Loucy (cell line): ENCODE measurements around the gene ART4.

ENCODE experiments used
- H2AFZ ChIP-seq: fragments of 200-600 bp; sonication (generic); 2 replicates; pipeline ENCODE4 v1.6.0; 2016; ENCODE audit warnings: antibody characterized with exemption, mild to moderate bottlenecking, low read length, moderate library complexity
- H3F3A ChIP-seq: fragments of 200-600 bp; 2 replicates; pipeline ENCODE4 v1.6.0; 2016; ENCODE audit warnings: antibody characterized with exemption, low read depth, mild to moderate bottlenecking
- H3K27me3 ChIP-seq: fragments of 200-600 bp; sonication (generic); 2 replicates; pipeline ENCODE4 v1.6.1; 2014; ENCODE audit warnings: low read length, mild to moderate bottlenecking; ENCODE audit not compliant: insufficient read depth, poor library complexity, severe bottlenecking
- H3K36me3 ChIP-seq: fragments of 200-600 bp; sonication (generic); 2 replicates; pipeline ENCODE4 v1.6.1; 2016; ENCODE audit warnings: low read length; ENCODE audit not compliant: insufficient read depth
- H3K4me1 ChIP-seq: fragments of 200-600 bp; sonication (generic); 2 replicates; pipeline ENCODE4 v1.5.1; 2014; ENCODE audit warnings: low read length, mild to moderate bottlenecking; ENCODE audit not compliant: insufficient read depth, poor library complexity, severe bottlenecking
- H3K4me2 ChIP-seq: fragments of 200-600 bp; sonication (generic); 2 replicates; pipeline ENCODE4 v1.6.0; 2014; ENCODE audit warnings: antibody characterized with exemption, low read length, low read depth, mild to moderate bottlenecking; ENCODE audit not compliant: poor library complexity, severe bottlenecking
- H3K4me3 ChIP-seq: fragments of 200-600 bp; sonication (generic); 2 replicates; pipeline ENCODE4 v1.5.1; 2014; ENCODE audit warnings: low read length, mild to moderate bottlenecking, mixed read lengths; ENCODE audit not compliant: poor library complexity, severe bottlenecking
- H3K79me2 ChIP-seq: fragments of 200-600 bp; sonication (generic); 2 replicates; pipeline ENCODE4 v1.6.1; 2014; ENCODE audit warnings: low read length; ENCODE audit not compliant: insufficient read depth
- H3K9ac ChIP-seq: fragments of 200-600 bp; sonication (generic); 2 replicates; pipeline ENCODE4 v1.6.0; 2014; ENCODE audit warnings: mild to moderate bottlenecking, low read depth, low read length, moderate library complexity; ENCODE audit not compliant: poor library complexity, severe bottlenecking
- H3K9me2 ChIP-seq: fragments of 200-600 bp; sonication (generic); replicated peaks from 2 replicates; pipeline ENCODE4 v1.6.1; 2016; ENCODE audit warnings: low read depth, low read length, mixed read lengths
- H3K9me3 ChIP-seq: fragments of 200-600 bp; sonication (generic); 2 replicates; pipeline ENCODE4 v1.6.1; 2014; ENCODE audit warnings: mild to moderate bottlenecking, antibody characterized with exemption, low read length, low read depth; ENCODE audit not compliant: insufficient read depth
- H4K20me1 ChIP-seq: fragments of 200-600 bp; sonication (generic); 2 replicates; pipeline ENCODE4 v1.6.0; 2014; ENCODE audit warnings: antibody characterized with exemption, low read length, mild to moderate bottlenecking; ENCODE audit not compliant: insufficient read depth, poor library complexity, severe bottlenecking
- EZH2phosphoT487 ChIP-seq: fragments of 200-600 bp; IDR thresholded peaks from 2 replicates; pipeline ENCODE4 v1.6.1; 2018; ENCODE audit warnings: antibody characterized with exemption, mild to moderate bottlenecking, moderate library complexity, borderline replicate concordance
- TF ChIP-seq, protein P1 (sequence below): fragments of 200-600 bp; sonication (generic); conservative IDR thresholded peaks from 2 replicates; pipeline ENCODE4 v1.5.1; 2014; ENCODE audit warnings: mild to moderate bottlenecking, antibody characterized with exemption, low read length

ART4 gene

DNA sequence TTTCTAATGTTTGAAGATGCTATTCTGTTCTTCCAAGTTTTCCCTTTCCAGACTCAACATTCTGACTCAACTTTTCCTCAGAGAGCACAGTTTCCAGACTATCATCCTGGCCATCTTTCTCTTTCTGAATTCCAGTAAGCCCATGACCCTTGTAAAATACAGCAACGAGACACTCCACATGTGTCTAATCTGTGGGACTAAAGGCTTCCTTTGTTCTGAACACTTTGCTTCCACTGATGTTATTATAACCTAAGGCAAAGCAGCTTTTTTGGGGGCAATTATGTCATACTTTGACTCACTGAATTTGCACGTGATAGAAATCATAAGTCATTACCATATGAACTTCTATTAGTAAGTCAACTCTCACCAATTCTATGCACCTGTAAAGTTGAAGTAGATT, 6.3 kb upstream of the ART4 start:
- H3K4me1 ChIP-seq, result peaks cover 18% of the 10 kb centered on the region
- H3K27me3 ChIP-seq, result no peaks in the 10 kb centered on the region
- H3F3A ChIP-seq, result no peaks in the 10 kb centered on the region
- no peaks in the 10 kb centered on the region for H3K36me3 ChIP-seq
- no peaks in the 10 kb centered on the region for H4K20me1 ChIP-seq
- H3K9me3 ChIP-seq, result no peaks in the 10 kb centered on the region
- TF ChIP-seq, protein P1, sequence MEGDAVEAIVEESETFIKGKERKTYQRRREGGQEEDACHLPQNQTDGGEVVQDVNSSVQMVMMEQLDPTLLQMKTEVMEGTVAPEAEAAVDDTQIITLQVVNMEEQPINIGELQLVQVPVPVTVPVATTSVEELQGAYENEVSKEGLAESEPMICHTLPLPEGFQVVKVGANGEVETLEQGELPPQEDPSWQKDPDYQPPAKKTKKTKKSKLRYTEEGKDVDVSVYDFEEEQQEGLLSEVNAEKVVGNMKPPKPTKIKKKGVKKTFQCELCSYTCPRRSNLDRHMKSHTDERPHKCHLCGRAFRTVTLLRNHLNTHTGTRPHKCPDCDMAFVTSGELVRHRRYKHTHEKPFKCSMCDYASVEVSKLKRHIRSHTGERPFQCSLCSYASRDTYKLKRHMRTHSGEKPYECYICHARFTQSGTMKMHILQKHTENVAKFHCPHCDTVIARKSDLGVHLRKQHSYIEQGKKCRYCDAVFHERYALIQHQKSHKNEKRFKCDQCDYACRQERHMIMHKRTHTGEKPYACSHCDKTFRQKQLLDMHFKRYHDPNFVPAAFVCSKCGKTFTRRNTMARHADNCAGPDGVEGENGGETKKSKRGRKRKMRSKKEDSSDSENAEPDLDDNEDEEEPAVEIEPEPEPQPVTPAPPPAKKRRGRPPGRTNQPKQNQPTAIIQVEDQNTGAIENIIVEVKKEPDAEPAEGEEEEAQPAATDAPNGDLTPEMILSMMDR, result no peak
- no peak for TF ChIP-seq EZH2phosphoT487
- no peak overlapping the region for H3K9ac ChIP-seq
- no peak overlapping the region for H3K4me3 ChIP-seq
- H2AFZ ChIP-seq, result no peak overlapping the region
- H3K9me2 ChIP-seq, result no peaks in the 10 kb centered on the region
- H3K4me2 ChIP-seq, result no peak overlapping the region
- H3K79me2 ChIP-seq, result no peaks in the 10 kb centered on the region

DNA sequence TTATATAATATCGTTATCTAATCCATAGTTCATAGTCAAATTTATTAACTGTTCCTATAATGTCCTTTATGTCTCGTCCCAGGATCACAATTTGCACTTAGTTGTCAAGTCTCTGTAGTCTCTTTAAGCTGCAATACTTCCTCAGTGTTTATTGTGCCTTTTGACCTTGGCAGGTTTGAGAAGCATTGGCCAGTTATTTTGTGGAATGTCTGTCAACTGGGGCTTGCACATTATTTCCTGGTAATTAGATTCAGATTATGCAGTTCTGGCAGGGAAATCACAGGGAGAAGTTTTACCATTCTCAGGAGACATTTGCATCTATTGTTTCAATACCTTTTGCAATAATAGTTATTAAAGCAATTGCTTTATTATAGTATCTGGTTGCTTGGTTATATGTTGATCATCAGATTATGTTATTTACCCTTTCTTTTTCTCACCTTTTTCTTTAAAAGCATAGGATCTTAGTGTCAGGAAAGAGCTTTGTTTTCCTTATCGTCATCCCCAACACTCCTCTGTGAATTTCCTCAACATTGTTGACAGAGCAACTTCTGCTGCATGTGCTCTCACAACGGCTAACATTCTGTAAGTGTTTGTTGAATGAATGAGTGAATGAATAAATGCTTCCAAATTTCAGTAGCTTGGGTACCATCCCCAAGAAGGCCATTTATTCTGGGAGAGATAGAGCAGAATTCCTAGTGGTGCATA, 3.7 kb upstream of the ART4 start:
- H4K20me1 ChIP-seq, result no peaks in the 10 kb centered on the region
- H3K27me3 ChIP-seq, result no peaks in the 10 kb centered on the region
- no peaks in the 10 kb centered on the region for H3K9me2 ChIP-seq
- no peak for TF ChIP-seq EZH2phosphoT487
- TF ChIP-seq, protein P1, result no peak
- no peaks in the 10 kb centered on the region for H3K36me3 ChIP-seq
- H3K4me2 ChIP-seq, result no peak overlapping the region
- no peak overlapping the region for H3K4me3 ChIP-seq
- H3K79me2 ChIP-seq, result no peaks in the 10 kb centered on the region
- no peak overlapping the region for H3K9ac ChIP-seq
- peaks cover 16% of the 10 kb centered on the region for H3K4me1 ChIP-seq
- H2AFZ ChIP-seq, result no peak overlapping the region
- H3K9me3 ChIP-seq, result no peaks in the 10 kb centered on the region
- H3F3A ChIP-seq, result no peaks in the 10 kb centered on the region

DNA sequence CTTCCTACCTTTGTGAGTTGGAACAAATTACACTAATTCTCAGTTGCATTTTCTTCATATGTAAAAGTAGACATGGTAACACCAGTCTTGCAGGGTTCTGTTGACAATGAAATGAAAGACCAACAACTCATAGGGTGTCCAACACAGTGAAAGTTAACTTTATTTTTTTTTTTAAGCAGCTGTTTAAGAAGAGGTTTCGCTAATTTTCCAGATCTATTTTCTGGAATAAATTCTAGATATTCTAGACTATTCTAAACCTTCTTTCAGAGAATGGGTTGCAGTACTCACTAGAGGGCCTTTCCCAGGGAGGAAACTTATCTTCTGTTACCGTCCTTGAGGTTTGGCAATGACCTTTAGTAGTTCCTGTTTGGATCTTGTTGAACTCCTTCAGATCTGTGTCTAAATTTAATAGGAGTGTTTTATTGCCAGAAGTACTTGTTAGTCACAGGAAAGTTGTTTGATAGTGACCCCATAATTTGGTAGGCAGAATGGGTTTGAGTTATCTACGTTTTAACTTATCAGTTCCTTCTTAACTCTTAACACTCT, 2.8 kb upstream of the ART4 start:
- H3K4me1 ChIP-seq, result peaks cover 16% of the 10 kb centered on the region
- H3K36me3 ChIP-seq, result no peaks in the 10 kb centered on the region
- H3K4me3 ChIP-seq, result no peak overlapping the region
- H3K9me2 ChIP-seq, result no peaks in the 10 kb centered on the region
- H3K27me3 ChIP-seq, result no peaks in the 10 kb centered on the region
- H3K79me2 ChIP-seq, result no peaks in the 10 kb centered on the region
- H2AFZ ChIP-seq, result peak overlapping the region; percentile 58; the same call in 1 of the 2 replicates
- H3K9me3 ChIP-seq, result no peaks in the 10 kb centered on the region
- H3F3A ChIP-seq, result no peaks in the 10 kb centered on the region
- TF ChIP-seq, protein P1, result peak; percentile 42
- TF ChIP-seq EZH2phosphoT487, result no peak
- H4K20me1 ChIP-seq, result no peaks in the 10 kb centered on the region
- peak overlapping the region; percentile 19 for H3K4me2 ChIP-seq
- H3K9ac ChIP-seq, result no peak overlapping the region
